Activated naive CD8-positive, alpha-beta T cell treated with anti-CD3 and anti-CD28 coated beads, Interleukin-2, amount 50 U/mL, for 16 hours (primary cell): ENCODE measurements around the gene DYNC1I1.

Source experiments
- DNase-seq: peaks from one replicate; pipeline ENCODE4 v3.0.0-alpha.2; 2020; ENCODE audit warnings: low read depth, low spot score

DYNC1I1 gene

DNA sequence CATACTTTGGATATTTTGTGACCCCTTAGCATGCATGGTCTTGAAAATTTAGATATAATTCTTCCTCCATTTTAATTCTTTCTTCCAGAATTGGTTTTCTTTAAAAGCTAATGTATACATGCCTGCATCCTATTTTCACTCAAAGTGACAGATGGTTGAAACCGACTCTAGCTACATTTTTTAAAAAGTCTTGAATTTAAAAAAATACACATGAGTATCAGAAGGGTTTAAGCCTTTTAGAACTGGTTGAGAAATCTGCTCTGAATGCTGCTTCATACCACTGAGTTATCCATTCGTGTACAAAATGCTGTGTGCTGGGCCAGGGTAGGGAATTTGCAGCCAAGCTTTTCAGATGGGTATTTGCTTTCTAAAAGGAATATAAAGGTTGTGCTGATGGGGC lies 16.5 kb downstream of the DYNC1I1 start:
- DNase-seq, result no peak

DNA sequence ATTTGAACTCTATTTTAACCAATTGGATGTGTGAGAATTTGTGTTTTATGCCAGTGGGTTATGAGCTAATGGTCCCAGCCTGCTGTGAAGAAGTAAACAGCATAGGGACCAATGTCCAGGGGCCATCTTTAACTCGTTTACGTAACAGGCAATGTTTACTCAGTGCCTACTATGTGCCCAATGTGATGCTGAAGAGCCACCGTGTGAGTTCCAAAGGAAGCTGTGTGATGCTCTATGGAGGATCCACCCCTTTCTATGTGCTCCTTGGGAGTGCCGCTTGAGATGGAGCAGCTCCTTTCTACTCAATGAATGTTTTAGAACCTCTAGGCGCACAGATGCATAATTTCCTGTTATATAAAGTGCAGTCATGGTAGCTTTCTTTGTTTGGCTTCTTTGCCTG lies 21.3 kb downstream of the DYNC1I1 start:
- DNase-seq, result no peak

DNA sequence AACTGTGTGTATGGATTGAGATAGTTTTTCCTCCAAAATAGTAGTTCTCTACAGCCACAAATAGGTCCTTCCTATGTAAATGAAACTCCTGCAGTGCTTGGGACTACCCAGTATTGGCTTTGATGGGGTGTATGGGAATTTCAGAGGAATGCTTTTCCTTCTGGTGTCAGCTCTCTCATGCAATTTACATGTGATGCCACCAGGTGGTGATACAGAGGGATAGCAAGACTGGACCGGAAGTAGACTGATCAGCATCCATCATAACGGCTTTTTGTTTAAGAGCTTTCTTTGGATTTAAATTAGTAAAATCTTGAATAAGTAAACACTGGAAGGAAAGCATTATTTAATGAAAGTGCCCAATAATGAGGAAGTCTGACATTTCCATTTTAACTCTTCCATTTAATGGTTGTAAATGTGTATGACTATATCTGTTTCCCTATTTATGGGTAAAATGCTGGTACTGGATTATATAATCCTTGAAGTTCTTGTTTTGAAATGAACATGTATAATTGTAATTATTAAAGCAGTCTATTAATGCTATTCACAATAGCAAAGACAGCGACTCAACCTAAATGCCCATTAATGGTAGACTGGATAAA lies 22.7 kb downstream of the DYNC1I1 start:
- DNase-seq, result no peak

DNA sequence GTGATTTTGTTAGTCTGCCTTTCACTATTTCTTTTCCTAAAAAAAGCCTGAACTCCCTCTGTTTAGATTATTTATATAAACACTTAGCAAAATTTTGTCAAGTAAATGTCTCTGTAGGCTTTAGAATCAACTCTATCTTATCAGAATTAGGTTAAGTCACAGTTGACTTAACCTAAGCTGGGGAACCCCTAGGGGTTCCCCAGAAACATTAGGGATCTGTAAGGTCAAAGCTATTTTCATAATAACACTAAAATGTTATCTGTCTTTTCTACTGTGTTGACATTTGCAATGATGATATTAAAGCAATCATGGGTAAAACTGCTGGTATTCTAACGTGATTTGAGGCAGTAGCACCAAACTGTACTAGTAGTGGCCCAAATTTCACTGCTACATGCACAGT lies 24.3 kb downstream of the DYNC1I1 start:
- no peak for DNase-seq

DNA sequence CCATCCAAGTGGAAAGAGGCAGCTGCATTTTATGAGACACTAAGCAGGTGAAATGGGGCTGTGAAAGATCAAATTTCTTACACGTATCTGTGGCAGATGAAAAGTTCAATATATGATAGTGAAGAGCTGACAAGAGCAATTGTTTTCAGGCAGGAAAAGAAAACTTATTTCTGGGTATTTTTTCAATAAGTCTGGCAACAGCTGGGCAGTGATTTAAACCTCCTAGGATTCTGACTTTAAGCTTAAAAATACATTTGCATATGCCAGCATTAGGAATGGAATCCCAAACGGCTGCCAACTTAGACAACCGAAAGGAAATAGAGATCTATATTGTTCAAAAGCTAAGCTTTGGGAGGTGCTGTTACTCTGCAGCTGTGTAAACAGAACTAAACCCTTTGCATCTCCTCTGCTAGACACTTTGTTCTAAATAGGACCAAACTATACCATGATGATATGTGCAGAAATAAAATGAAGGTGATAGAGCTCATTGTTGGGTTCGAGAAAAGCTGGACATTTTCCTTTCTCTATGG lies 26.1 kb downstream of the DYNC1I1 start:
- no peak for DNase-seq

DNA sequence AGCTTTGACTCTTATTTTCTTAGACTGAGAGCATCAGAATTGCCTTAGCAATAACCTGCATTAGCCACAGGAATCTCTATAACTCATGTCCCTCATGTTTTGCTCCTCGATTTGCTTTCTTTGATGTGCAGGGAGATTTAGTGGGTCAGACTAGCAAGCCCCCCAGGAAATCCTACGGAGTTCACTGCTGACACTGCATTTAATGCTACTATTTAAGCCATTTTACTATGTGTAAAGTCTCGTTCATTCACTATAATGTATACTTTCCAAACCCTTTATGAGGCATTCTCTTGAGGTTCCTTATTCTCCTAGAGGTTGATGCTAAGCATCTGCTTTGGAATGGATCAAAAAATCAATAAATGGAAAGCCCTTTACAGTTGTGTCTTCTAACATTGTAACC lies 28.4 kb downstream of the DYNC1I1 start:
- no peak for DNase-seq

DNA sequence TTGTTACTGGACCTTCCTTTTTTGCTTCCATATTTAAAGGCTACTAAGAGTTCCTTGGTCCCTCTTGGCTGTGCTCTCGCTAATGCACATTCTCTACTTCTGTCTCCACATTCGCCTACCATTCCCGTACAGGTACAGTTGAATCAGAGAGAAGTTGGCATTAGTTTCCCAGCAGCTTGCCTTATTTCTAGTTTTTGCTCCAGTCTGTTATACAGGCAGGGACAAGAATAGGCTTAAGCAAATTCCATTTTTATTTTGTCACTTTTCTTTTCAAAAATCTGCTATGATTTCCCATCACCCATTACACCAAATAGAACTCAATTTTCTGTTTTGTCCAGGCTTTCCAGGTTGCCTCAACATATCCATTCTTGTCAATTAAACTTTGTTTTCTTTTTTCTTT lies 29.9 kb downstream of the DYNC1I1 start:
- no peak for DNase-seq

DNA sequence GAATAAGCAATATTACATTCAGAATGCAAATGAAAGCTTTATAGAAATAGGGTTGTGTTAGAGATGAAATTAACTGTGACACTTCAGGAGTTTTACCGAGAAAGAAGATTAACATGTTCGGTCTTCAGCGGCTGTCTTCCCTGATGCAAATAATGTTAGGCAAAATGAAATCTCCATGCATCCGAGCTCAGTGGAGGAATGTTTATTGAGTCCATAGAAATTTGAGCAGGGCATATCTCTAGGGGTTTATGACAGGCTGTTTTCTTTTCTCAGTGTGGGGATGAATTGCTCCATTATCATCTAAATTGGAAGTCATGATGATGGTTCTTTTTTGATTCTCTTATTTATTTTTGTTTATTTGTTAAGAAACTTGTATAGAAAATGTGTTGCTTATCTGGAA lies 31.7 kb downstream of the DYNC1I1 start:
- DNase-seq, result no peak

DNA sequence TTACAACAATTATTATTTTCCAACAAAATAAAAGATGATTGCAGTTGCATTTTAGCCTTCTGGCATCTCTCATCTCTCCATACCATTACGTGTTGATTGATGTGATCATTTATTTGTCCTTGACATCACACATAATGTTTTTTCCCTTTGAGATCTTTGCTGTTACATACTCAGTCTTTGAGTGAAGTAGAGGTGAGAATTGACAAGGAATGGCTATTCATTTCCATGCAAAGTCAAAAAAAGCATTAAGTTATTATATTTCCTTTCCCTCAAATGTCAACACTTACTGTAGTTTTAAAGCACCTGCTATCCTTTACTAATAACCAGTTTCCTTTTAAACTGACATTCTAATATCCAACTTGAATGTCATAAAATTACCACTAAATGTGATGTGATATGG lies 33.6 kb downstream of the DYNC1I1 start:
- DNase-seq, result no peak

DNA sequence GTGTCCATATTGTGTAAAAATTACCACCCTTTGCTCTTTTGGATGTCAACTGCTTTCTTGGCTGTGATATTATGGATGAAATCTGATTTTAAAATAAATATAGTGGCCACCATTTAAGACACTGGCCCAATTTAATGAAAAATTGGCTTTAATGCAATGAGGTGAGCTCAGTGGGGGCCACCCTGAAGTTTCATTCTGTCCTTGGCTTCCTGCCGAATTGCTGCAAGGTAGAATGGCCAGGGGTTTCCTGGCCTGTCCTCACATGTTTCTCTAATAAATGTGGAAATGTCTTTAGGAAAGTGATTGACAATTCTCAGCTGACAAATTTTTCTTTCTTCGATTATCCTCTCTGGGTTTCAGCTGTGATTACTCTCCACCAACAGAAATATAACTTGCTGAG lies 36.0 kb downstream of the DYNC1I1 start:
- no peak for DNase-seq

DNA sequence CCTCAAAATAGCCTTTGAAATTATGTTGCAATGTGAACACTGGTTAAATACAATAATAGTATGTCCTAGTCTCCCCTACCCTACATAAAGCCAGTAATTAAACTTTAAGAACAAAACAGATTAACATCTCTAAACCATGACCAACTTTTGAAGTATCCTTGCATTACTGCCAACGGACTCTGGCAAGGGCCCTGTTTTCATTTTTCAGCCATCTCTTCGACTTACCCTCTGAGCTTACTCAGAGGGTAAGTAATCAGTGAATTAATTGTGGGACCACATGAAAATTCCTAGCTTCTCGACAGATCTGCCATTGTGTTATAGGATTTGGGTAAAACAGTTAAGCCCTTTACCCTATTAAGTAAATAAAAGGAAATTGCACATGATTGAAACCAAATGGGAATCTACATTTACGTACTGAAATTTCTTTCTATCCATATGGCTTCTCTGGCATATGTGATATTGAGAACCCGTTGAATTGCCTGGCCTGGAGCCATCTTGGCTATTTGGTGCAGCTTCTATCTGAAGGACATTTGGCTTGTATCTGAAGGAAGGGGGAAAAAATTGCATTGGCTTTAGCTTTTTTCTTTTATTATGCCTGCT lies 39.6 kb downstream of the DYNC1I1 start:
- no peak for DNase-seq

DNA sequence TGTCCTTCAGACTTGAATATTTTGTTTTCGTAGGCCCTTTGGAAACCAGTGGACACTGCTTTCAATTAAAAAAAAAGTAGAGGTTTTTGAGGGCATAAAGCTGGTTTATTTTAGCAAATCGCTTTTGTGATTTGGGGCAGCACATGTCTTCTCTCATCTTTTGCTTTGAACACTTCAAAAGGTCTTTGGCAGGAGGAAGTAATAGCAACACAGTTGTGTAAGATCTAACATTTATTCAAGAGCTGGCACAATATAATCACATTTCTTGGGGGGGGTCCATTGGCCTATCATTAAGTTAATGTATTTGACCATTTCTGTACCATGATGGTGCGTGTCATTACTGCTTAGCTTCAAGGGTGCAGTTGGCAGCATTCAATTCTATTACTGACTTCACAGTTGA lies 42.4 kb downstream of the DYNC1I1 start:
- DNase-seq, result no peak

DNA sequence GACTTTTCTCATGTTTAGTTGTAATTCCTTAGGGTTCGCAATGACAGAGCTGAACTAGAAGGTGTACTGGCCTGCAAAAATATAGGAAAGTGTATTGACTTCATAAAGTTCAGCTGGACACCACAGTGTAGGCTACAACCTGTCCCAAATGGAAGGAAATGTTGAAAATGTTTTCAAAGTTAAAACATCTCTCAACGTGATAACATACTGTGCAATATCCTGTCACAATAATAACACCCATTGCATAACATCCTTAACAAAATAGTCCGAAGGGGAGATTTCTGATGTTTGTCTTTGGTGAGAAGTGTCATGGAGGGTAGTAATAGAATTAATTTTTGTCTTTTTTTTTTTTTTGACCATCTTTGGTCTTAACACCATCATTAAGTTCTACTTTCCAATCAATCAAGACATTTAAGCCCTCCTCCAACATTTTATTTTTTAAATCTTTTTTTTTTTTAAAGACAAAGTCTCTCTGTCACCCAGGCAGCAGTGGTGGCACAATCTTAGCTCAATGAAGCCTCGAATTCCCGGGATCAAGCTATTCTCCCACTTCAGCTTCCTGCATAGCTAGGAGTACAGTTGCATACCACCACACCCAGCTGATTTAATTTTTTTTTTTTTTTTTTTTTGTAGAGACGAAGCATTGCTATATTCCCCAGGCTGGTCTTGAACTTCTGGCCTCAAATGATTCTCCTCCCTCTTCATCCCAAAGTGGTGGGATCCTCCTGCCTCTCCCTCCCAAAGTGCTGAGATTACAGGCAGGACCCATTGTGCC lies 45.7 kb downstream of the DYNC1I1 start:
- DNase-seq, result no peak

DNA sequence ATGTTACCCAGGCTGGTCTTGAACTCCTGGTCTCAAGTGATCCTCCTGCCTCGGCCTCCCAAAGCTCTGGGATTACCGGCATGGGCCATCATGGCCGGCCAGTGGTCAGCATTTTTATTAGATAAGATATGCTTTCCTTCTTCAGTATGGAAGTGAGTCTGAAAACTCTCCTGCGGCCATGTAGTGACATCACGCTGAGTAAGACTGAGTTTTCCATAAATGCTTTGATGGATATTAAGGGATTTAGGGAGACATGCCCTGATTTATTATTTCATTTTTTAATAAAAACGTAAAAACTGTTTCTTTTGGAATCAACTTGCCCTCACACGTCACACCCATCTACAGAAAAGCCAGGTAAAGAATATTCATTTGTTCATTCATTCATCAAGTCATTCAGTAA lies 48.4 kb downstream of the DYNC1I1 start:
- DNase-seq, result no peak

DNA sequence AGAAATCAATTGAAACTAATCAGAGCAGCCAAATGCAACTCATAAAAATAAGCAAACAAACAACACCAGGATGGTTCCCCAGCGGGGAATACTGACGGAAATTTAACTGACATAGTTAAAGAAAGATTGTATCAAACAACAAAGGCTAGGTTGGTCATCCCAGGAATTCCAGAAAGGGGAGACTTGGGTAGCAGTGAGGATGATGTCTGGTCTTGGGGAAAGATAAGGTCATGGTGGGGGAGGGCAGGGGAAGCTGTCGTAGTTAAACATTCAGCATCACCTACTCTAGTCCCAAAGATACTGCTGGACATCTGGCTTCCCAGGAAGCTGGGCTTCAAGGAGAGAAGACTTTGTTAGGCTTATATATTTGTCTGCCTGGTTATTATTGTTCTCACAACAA lies 50.4 kb downstream of the DYNC1I1 start:
- no peak for DNase-seq

DNA sequence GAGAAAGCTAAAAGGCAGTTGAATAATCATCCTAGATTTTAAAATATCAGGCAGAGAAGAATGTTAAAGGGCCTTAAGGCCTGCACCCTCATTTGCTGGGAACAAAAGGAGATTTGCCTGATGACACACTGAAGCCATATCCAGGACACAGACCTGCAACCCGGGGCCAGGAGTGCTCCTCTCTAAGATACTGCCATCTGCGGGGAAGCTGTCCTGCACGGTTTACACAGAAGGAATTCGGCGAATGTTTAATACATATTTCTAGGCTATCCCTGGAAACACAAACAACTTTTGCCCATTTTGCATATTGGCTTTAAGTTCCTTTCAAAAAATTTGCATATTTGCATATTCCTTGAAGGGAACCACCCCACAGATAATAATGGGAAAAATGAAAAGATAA lies 52.3 kb downstream of the DYNC1I1 start:
- no peak for DNase-seq

DNA sequence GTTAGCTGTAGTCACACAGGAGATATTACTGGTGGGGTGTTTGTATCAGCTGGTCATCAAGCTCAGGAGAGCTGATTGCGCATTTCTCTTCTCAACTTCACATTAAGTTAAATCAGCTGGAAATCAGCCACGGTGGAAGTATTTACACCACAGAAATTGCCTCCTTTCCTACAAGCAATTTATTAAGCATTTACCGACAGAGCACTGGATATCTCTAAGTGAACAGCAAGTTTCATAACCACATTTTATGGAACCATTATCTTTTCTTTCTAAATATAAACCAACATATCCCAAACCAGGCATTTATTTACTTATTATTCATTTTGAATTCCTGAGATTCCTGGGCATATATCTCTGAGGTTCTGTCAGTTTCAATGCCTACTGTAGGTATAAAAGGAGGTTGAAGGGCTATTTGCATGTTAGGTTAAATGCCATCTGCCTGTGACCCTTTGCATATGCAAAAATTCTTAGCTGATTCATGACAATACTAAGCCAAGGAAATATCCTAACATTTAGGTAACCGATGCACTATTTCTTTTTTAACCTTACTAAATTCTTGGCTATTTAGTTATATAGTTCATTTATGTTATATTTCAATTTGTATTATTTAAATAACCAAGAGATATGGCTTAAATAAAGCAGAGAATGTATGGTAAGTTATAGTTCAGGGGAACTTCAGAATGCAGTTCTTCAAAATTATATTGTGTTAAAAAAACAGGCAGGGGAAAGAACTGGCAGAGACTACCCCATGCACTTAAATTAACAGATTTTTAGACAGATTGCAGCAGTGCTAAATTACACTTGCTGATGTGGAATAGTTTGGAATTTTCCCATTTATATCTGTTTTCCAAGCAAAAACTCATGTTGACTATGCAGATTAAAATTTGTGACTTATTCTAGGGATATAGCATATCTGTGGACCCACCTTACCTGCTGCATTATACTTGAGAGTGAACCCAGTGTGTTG lies 56.8 kb downstream of the DYNC1I1 start:
- DNase-seq, result no peak

DNA sequence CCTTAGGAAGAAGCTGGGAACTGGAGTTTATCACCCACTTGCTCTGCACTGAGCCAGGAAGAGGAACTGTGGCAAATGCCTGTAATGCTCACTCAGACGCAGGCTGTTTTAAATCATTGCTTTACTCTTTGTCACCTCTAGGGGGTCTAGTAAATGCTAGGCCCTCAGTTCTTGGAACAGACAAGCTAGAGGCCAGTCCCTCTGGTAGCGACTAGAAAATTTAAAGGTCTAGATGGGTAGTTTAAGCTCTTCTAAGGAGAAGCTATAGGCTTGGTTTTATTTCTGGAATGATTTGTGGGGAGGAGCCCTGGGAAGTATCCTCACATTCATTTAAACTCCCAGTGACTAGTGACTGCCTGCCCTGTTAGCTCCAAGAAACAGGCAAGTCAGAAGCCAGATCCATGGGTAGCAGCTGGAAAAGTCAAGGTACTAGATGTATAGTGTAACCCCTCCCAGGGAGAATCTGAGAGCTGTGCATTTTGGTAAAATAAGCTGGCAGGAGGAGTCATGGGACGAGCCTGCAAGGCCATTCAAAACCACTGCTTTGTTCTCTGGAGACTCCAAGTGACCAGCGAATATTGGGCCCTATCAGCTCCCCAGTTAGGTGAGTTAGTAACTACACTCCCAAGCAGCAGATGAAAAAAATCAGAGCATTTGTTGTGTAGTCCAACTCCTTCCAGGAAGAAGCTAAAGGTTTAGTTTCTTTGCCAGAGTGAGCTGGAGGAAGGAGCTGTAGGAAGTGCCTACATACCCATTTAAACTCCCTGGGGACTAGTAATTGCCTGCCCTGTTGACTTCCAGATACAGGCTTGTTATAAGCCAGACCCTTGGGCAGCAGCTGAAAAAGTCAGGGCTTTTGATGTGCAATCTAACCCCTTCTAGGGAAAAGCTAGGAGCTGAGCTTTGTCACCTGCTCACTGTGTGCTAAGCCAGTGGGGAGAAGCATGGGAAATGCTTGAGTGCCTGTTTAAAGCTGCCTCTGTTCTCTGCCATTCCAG lies 68.9 kb downstream of the DYNC1I1 start:
- DNase-seq, result no peak

DNA sequence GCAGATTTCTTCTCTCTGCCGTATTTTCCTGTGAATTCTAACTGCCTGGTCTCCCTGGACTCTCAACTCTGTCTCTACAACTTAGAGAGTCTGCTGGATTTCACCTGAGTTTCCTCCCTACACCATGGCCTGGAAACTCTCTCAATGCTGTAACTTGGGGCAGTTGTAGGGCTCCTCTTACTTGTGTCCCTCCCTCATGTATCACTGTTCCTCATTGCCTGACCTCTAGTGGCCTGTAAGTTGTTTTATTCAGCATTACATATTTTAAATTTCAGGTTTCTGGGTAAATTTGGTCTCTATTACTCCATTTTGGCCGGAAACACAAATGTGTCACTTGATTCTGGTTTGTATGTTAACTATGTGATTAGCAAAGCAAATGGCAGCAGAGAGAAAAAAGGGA lies 70.9 kb downstream of the DYNC1I1 start:
- DNase-seq, result no peak

DNA sequence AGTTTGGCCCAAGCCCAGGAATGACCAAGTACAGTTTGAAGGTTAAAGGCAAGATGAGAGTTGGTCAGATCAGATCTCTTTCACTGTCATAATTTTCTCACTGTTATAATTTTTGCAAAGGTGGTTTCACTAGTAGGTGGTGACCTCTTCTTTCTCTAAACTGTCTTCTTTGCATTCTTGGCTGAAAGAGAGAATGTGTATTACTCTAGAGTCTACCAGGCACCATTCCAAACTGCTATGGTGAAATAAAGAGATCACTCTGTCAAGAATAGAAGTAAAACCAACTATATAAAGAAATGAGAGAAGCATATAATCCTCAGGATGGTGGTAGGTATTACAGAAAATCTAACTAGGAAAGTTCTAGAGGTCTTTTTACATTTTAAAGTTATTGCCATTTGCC lies 72.7 kb downstream of the DYNC1I1 start:
- DNase-seq, result no peak

DNA sequence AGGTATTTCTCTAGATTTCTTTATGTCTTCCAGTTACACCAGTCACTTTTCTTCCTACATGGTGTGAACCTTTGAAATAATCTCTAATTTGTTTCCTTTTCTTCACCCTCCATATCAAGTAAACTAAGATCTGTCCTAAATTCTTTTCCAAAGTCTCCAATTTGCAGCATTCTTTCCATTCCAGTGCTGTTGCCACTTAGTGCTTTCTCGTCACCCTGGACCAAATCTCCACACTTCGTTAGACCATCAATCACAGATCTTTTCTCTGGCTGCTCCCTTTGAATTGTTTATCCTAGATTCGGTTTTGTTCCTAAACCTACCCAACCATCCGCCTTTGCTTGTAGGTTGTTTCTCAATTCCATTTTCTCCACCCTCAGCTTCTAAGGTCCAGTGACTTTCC lies 74.7 kb downstream of the DYNC1I1 start:
- DNase-seq, result no peak
